Stimulated activated CD4-positive, alpha-beta T cell treated with anti-CD3 and anti-CD28 coated beads, Interleukin-4, amount 100 ng/mL, for 48 hours (primary cell): ENCODE measurements around the gene ARMC9.
"Not testable (repeated sequence)": the region's sequence is repeated elsewhere in the genome, so short reads cannot be mapped to it uniquely, and the experiment has no call there.

Experiments
- DNase-seq, 2 donors: peaks; one replicate each; pipeline ENCODE4 v3.0.0-alpha.2; 2020; ENCODE audit warnings: low read depth in 2 of 2

The ARMC9 gene

GRCh38 chr2:231244382-231245248 is 46.2 kb downstream of the ARMC9 start:
- DNase-seq, result no peak

GRCh38 chr2:231245249-231246094 is 47.0 kb downstream of the ARMC9 start:
- no peak for DNase-seq

GRCh38 chr2:231246171-231246842 is 47.9 kb downstream of the ARMC9 start:
- DNase-seq, result no peak

- DNase-seq, result no peak
Measured at GRCh38 chr2:231250146-231250545, 51.7 kb downstream of the ARMC9 start.

GRCh38 chr2:231250698-231251097 is 52.3 kb downstream of the ARMC9 start:
- DNase-seq, result no peak

- not testable (repeated sequence) for DNase-seq
Measured at GRCh38 chr2:231253292-231253691, 54.9 kb downstream of the ARMC9 start.

GRCh38 chr2:231256494-231256893 is 58.1 kb downstream of the ARMC9 start:
- DNase-seq, result no peak

GRCh38 chr2:231257763-231258162 is 59.3 kb downstream of the ARMC9 start:
- no peak for DNase-seq

GRCh38 chr2:231258701-231259100 is 60.3 kb downstream of the ARMC9 start:
- no peak for DNase-seq

- no peak for DNase-seq
Measured at GRCh38 chr2:231259104-231259503, 60.7 kb downstream of the ARMC9 start.

GRCh38 chr2:231260442-231261208 is 62.2 kb downstream of the ARMC9 start:
- DNase-seq, result no peak

- DNase-seq, result no peak
Measured at GRCh38 chr2:231263118-231263831, 64.8 kb downstream of the ARMC9 start.

GRCh38 chr2:231270221-231271114 is 72.0 kb downstream of the ARMC9 start:
- no peak for DNase-seq

- DNase-seq, result no peak
Measured at GRCh38 chr2:231272991-231273390, 74.6 kb downstream of the ARMC9 start.

GRCh38 chr2:231276987-231277386 is 78.6 kb downstream of the ARMC9 start:
- no peak for DNase-seq

GRCh38 chr2:231277962-231278361 is 79.5 kb downstream of the ARMC9 start:
- DNase-seq, result no peak

- DNase-seq, result no peak
Measured at GRCh38 chr2:231278868-231279267, 80.4 kb downstream of the ARMC9 start.

GRCh38 chr2:231280846-231281245 is 82.4 kb downstream of the ARMC9 start:
- no peak for DNase-seq

- DNase-seq, result no peak
Measured at GRCh38 chr2:231284296-231284695, 85.9 kb downstream of the ARMC9 start.

GRCh38 chr2:231286964-231287363 is 88.5 kb downstream of the ARMC9 start:
- no peak for DNase-seq
